Lung (tissue), 12 donors: ENCODE measurements around the gene TMEM132C. TPM values are rescaled to one million over a fixed set of nuclear protein-coding genes. Genes with fewer than 3 reads are reported as not detected.

ENCODE experiments used
- ATAC-seq: fragments of 200-7000 bp; cut with Tn5 transposase; one replicate; pipeline ENCODE4 v1.9.1; 2020; ENCODE audit warnings: moderate number of reproducible peaks; ENCODE audit not compliant: insufficient read depth, low FRiP score
- DNase-seq, 3 donors: peaks; one replicate each; pipeline ENCODE4 v3.0.0-alpha.2; 2013 to 2017
- H3K27ac ChIP-seq, 2 donors: one replicate each; pipeline ENCODE4 v1.5.1; 2013; ENCODE audit warnings: mild to moderate bottlenecking in 2 of 2, moderate library complexity in 2 of 2, control low read depth in 1 of 2, inconsistent platforms in 1 of 2, low read depth in 1 of 2, low read length in 1 of 2
- H3K27me3 ChIP-seq, 3 donors: one replicate each; pipeline ENCODE4 v1.5.1; 2013; ENCODE audit warnings: low read length in 2 of 3; ENCODE audit not compliant: control insufficient read depth in 3 of 3, insufficient read depth in 3 of 3
- H3K36me3 ChIP-seq, 4 donors: one replicate each; pipeline ENCODE4 v1.5.1; 2013; ENCODE audit warnings: low read length in 4 of 4, mild to moderate bottlenecking in 1 of 4, moderate library complexity in 1 of 4; ENCODE audit not compliant: control insufficient read depth in 4 of 4, insufficient read depth in 4 of 4
- H3K4me1 ChIP-seq, 5 donors: one replicate each; pipeline ENCODE4 v1.5.1; 2013; ENCODE audit warnings: low read length in 5 of 5, mild to moderate bottlenecking in 2 of 5, moderate library complexity in 1 of 5; ENCODE audit not compliant: control insufficient read depth in 5 of 5, insufficient read depth in 5 of 5
- H3K4me3 ChIP-seq: one replicate; pipeline ENCODE4 v1.5.1; 2013; ENCODE audit warnings: mild to moderate bottlenecking, control low read depth, moderate library complexity
- H3K9ac ChIP-seq, 2 donors: one replicate each; pipeline ENCODE4 v1.5.1; 2013; ENCODE audit warnings: low read length in 2 of 2, control low read depth in 1 of 2; ENCODE audit not compliant: insufficient read depth in 1 of 2
- H3K9me3 ChIP-seq, 4 donors: one replicate each; pipeline ENCODE4 v1.5.1; 2013; ENCODE audit warnings: low read length in 3 of 4, mild to moderate bottlenecking in 1 of 4, moderate library complexity in 1 of 4; ENCODE audit not compliant: control insufficient read depth in 4 of 4, insufficient read depth in 3 of 4
- whole genome bisulfite sequencing, 2 donors: extraction: QIAGEN DNeasy Blood & Tissue Kit; methylation state at CpG; one replicate each; pipeline ENCODE4 v1.1.7; 2013; 5-methylcytosine and 5-hydroxymethylcytosine counted together
- polyA plus RNA-seq, 2 donors: library from polyadenylated mRNA; stranded (reverse); fragments of 200-250 nt; gene quantifications; one replicate each; pipeline ENCODE4 v1.2.1, GENCODE V29; 2013
- total RNA-seq, 2 donors: library from RNA; depleted of rRNA in 1 of 2; stranded (reverse); fragments of >200 nt in 1 of 2; gene quantifications; one replicate each; pipeline ENCODE4 v1.2.1, GENCODE V29; 2014 to 2021
- TF ChIP-seq, protein P1 (sequence below): IDR thresholded peaks from 2 replicates; pipeline ENCODE4 v1.5.1; 2012; ENCODE audit warnings: mild to moderate bottlenecking; ENCODE audit errors: control extremely low read depth, extremely low read depth
- donor health status: control.
- donor health status: control.
- donor health status: Bipolar disorder and iron deficiency.
- donor health status: healthy.
- donor health status: DM: yes; HTN: yes; CAD: no.

Gene TMEM132C
- total and polyA plus RNA-seq, 4 donors, result 0.35 to 16.5 (median 0.77) TPM

DNA sequence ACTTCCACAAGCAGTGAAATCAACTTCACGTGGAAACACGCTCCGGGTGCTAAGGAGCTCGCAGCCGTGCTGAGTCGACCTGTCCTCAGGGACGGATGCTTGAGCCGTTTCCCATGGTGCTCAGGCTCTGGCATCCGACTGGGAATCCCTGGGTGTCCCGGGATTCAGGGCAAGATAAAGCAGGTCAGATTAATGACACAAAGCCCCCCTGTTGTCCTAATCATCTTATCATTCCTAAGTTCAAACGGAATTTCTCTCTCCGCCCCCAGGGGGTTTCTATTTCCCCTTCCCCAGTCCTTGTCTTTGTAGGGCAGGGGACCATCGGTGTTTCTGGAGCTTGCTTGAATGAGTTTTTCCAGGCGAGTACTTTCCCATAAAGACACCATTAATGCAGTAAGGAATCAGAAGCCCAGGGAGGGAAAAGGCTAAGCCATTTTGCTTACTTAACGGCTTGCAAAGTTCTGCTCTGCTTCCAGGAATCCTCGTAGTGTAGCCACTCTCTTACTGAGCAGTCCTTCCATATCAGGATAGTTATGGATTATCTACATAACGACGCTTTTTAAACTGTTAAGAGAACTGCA is 116.5 kb downstream of the TMEM132C start:
- whole genome bisulfite sequencing, 2 donors, result 44 to 62% methylated on average over 18 of the region's 18 CpGs
- Histone ChIP-seq H3K27ac (no peak overlapping the region), H3K9me3 (peaks cover 0 to 4% (median 0%) of the 10 kb centered on the region in 4 donors), H3K27me3 (peaks cover 0 to 12% (median 0%) of the 10 kb centered on the region in 3 donors), H3K4me3 (no peak overlapping the region), H3K4me1 (peaks cover 0 to 30% (median 12%) of the 10 kb centered on the region in 5 donors), H3K9ac (no peak overlapping the region), H3K36me3 (peaks cover 0 to 7% (median 2%) of the 10 kb centered on the region in 4 donors)
- TF ChIP-seq, protein P1, sequence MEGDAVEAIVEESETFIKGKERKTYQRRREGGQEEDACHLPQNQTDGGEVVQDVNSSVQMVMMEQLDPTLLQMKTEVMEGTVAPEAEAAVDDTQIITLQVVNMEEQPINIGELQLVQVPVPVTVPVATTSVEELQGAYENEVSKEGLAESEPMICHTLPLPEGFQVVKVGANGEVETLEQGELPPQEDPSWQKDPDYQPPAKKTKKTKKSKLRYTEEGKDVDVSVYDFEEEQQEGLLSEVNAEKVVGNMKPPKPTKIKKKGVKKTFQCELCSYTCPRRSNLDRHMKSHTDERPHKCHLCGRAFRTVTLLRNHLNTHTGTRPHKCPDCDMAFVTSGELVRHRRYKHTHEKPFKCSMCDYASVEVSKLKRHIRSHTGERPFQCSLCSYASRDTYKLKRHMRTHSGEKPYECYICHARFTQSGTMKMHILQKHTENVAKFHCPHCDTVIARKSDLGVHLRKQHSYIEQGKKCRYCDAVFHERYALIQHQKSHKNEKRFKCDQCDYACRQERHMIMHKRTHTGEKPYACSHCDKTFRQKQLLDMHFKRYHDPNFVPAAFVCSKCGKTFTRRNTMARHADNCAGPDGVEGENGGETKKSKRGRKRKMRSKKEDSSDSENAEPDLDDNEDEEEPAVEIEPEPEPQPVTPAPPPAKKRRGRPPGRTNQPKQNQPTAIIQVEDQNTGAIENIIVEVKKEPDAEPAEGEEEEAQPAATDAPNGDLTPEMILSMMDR, result no peak
- ATAC-seq (no peak), DNase-seq (no peak)

- H3K4me3 ChIP-seq, result no peak overlapping the region
- DNase-seq (no peak), ATAC-seq (no peak)
- TF ChIP-seq, protein P1, result no peak
- H3K27ac ChIP-seq, result no peak overlapping the region
- peaks cover 0 to 5% (median 0%) of the 10 kb centered on the region in 3 donors for H3K27me3 ChIP-seq
- peaks cover 0 to 38% (median 19%) of the 10 kb centered on the region in 5 donors for H3K4me1 ChIP-seq
- H3K36me3 ChIP-seq, result peaks cover 0 to 7% (median 2%) of the 10 kb centered on the region in 4 donors
- H3K9me3 ChIP-seq, result peaks cover 0 to 3% (median 0%) of the 10 kb centered on the region in 4 donors
- H3K9ac ChIP-seq, result no peak overlapping the region
- WGBS, 2 donors, result 89 to 93% methylated on average over 9 of the region's 9 CpGs
These were observed 118.8 kb downstream of the TMEM132C start for GRCh38 chr12:128385736-128386135.

DNA sequence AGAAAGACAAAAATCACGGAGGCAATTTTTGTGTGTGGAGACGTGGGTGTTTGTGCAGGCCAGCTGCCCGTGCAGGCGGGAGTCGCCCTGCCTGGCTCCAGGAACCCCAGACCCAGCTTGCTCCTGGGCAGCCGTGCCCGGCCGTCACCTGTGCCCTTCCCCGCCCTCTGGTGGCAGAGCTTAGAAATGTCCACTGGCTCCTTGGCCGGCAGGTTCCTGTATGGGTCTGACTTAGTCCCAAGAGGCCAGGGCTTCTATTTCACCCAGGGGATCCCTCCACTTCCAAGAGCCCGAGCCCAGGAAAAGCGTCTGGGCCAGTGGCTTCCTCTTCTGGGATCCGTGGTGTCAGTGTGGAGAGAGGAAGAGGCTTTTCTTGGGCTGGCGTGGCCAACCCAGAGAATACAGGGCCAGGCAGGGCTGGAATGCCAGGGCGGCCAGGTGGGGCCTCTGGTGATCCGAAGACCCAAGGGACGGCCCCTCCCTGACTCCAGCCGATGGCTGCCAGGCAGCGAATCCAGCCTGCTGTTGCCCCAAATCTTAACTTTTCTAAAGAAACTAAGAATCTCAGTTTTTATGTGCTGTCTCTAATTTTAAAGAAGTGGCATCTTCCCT is 120.9 kb downstream of the TMEM132C start:
- peaks cover 0 to 2% (median 0%) of the 10 kb centered on the region in 3 donors for H3K27me3 ChIP-seq
- peaks cover 0 to 7% (median 2%) of the 10 kb centered on the region in 4 donors for H3K36me3 ChIP-seq
- no peak overlapping the region for H3K27ac ChIP-seq
- H3K9ac ChIP-seq, result peak overlapping the region in 1 of 2 donors; percentile 18
- TF ChIP-seq, protein P1, result no peak
- peaks cover 0 to 22% (median 11%) of the 10 kb centered on the region in 5 donors for H3K4me1 ChIP-seq
- ATAC-seq (no peak), DNase-seq (peak; percentile 50 to 65 (median 58))
- 25 to 26% methylated on average over 19 of the region's 19 CpGs for WGBS, 2 donors
- H3K9me3 ChIP-seq, result peaks cover 0 to 1% (median 0%) of the 10 kb centered on the region in 4 donors
- H3K4me3 ChIP-seq, result no peak overlapping the region
